ENCODE data around the gene MCF2L.

DNA sequence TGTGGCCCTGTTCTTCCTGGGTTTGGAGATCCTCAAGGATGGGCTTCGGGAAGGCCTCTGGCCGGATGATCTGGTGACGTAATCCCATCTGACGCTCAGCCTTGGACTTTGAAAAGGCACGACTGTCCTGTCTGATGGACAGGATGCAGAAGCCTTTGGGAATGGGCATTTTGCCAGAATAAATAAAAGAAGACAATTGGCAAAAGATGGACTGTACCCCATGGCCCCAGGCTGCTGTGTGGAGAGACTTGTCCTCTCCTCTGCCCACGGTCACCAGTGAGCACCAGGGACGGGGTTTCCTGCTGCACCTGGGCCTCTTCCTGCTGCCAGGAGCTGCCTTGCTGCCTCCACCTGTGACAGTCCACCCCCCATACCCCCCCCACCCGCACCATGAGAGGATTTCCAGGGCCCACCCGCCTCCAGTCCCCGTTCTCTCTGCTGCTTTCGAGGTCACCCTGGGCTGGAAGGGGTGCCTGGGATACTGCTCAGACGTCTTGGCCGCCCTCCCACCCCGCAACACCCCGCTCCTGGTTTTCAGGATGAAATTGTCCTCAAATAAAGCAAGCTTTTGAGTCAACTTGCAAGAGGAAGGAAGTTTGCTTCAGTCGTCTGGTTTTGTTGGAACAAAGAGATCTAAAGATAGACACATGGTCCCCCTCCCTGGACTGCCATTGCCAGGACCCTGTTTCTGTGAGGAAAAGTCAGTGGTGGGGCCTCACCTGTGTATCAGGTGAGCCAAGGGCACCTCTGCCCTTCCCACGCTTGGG is 40.9 kb downstream of the MCF2L start:
- TF ChIP-seq SREBF2 (CRISPR knock-in tag; IDR thresholded peaks at IDR 0.05), result no peak
- TF ChIP-seq, protein P1, sequence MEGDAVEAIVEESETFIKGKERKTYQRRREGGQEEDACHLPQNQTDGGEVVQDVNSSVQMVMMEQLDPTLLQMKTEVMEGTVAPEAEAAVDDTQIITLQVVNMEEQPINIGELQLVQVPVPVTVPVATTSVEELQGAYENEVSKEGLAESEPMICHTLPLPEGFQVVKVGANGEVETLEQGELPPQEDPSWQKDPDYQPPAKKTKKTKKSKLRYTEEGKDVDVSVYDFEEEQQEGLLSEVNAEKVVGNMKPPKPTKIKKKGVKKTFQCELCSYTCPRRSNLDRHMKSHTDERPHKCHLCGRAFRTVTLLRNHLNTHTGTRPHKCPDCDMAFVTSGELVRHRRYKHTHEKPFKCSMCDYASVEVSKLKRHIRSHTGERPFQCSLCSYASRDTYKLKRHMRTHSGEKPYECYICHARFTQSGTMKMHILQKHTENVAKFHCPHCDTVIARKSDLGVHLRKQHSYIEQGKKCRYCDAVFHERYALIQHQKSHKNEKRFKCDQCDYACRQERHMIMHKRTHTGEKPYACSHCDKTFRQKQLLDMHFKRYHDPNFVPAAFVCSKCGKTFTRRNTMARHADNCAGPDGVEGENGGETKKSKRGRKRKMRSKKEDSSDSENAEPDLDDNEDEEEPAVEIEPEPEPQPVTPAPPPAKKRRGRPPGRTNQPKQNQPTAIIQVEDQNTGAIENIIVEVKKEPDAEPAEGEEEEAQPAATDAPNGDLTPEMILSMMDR (IDR thresholded peaks at IDR 0.05 in 2 of 3, conservative IDR thresholded peaks at IDR 0.05 in 1 of 3; ENCODE audit: insufficient read depth in 2 of 3, low read depth in 1 of 3, low read length in 3 of 3), result no peak
- TF ChIP-seq, protein P2, sequence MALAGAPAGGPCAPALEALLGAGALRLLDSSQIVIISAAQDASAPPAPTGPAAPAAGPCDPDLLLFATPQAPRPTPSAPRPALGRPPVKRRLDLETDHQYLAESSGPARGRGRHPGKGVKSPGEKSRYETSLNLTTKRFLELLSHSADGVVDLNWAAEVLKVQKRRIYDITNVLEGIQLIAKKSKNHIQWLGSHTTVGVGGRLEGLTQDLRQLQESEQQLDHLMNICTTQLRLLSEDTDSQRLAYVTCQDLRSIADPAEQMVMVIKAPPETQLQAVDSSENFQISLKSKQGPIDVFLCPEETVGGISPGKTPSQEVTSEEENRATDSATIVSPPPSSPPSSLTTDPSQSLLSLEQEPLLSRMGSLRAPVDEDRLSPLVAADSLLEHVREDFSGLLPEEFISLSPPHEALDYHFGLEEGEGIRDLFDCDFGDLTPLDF (CRISPR knock-in tag; IDR thresholded peaks at IDR 0.05), result no peak
- TF ChIP-seq TCF7L2 (IDR thresholded peaks at IDR 0.05; ENCODE audit: low read depth, low read length), result no peak
- no peak for TF ChIP-seq SOX6 (IDR thresholded peaks at IDR 0.05)
- no peak for TF ChIP-seq KDM4B (IDR thresholded peaks at IDR 0.05; ENCODE audit: borderline replicate concordance in 2 of 2, low read depth in 1 of 2)
- TF ChIP-seq, protein P3, sequence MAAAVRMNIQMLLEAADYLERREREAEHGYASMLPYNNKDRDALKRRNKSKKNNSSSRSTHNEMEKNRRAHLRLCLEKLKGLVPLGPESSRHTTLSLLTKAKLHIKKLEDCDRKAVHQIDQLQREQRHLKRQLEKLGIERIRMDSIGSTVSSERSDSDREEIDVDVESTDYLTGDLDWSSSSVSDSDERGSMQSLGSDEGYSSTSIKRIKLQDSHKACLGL (CRISPR knock-in tag; IDR thresholded peaks at IDR 0.05; ENCODE audit: borderline replicate concordance, poor library complexity, severe bottlenecking), result no peak
- no peak for TF ChIP-seq ATF7 (IDR thresholded peaks at IDR 0.05)

All from K562 (cell line).